ENCODE results near the gene PRAC1.

Gene PRAC1

GRCh38 chr17:48747445-48748363, 25.4 kb upstream of the PRAC1 start:
- no peak for DNase-seq (ENCODE audit: low read depth)

- no peak for DNase-seq (ENCODE audit: low read depth)
Measured at GRCh38 chr17:48746916-48747444, 24.7 kb upstream of the PRAC1 start.

- DNase-seq (ENCODE audit: low read depth), result no peak
Measured at GRCh38 chr17:48745381-48746275, 23.3 kb upstream of the PRAC1 start.

- DNase-seq (ENCODE audit: low read depth), result no peak
Measured at GRCh38 chr17:48740537-48740936, 18.2 kb upstream of the PRAC1 start.

GRCh38 chr17:48738803-48739526, 16.6 kb upstream of the PRAC1 start:
- no peak for DNase-seq (ENCODE audit: low read depth)

GRCh38 chr17:48738424-48738802, 16.1 kb upstream of the PRAC1 start:
- no peak for DNase-seq (ENCODE audit: low read depth)

- no peak for DNase-seq (ENCODE audit: low read depth)
Measured at GRCh38 chr17:48737330-48738043, 15.2 kb upstream of the PRAC1 start.

- DNase-seq (ENCODE audit: low read depth), result no peak
Measured at GRCh38 chr17:48735062-48735351, 12.7 kb upstream of the PRAC1 start.

- no peak for DNase-seq (ENCODE audit: low read depth)
Measured at GRCh38 chr17:48734333-48735061, 12.2 kb upstream of the PRAC1 start.

GRCh38 chr17:48733632-48734328, 11.5 kb upstream of the PRAC1 start:
- no peak for DNase-seq (ENCODE audit: low read depth)

GRCh38 chr17:48732688-48733629, 10.6 kb upstream of the PRAC1 start:
- DNase-seq (ENCODE audit: low read depth), result no peak

- DNase-seq (ENCODE audit: low read depth), result no peak
Measured at GRCh38 chr17:48731355-48731754, 9.0 kb upstream of the PRAC1 start.

GRCh38 chr17:48730240-48730550, 7.9 kb upstream of the PRAC1 start:
- DNase-seq (ENCODE audit: low read depth), result no peak

- no peak for DNase-seq (ENCODE audit: low read depth)
Measured at GRCh38 chr17:48729335-48730239, 7.3 kb upstream of the PRAC1 start.

GRCh38 chr17:48728232-48729231, 6.2 kb upstream of the PRAC1 start, which contains the start of gene HOXB13:
Gene HOXB13, minus strand, starts transcription at chr17:48728750. Its CDS starts 157 bp downstream, at chr17:48728593.
- DNase-seq (ENCODE audit: low read depth), result peak; percentile 60

GRCh38 chr17:48727415-48728175, 5.3 kb upstream of the PRAC1 start:
- DNase-seq (ENCODE audit: low read depth), result no peak
